HG03342 (cell line): ENCODE data around the gene TYSND1.
"Not testable (repeated sequence)": the region's sequence is repeated elsewhere in the genome, so short reads cannot be mapped to it uniquely, and the experiment has no call there.

Experiments
- ATAC-seq: cut with Tn5 transposase; IDR thresholded peaks from one replicate; pipeline ENCODE4 v1.9.1; 2021; ENCODE audit warnings: mild to moderate bottlenecking, moderate library complexity; ENCODE audit not compliant: unreplicated experiment

TYSND1 gene

GRCh38 chr10:70164163-70164562 is 17.7 kb upstream of the TYSND1 start:
- no peak for ATAC-seq

DNA sequence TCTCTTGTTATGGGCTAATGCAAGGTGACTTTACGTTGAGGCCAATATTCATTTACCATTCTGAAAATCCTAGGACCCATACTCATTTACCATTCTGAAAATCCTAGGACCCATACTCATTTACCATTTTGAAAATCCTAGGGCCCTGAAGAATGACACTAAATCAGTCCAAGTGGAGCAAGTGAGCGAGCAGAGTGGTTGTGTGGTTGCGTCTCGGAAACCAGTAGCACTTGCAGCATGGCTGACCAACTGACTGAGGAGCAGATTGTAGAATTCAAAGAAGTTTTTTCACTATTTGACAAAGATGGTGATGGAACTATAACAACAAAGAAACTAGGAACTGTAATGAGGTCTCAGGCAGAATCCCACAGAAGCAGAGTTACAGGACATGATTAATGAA is 16.9 kb upstream of the TYSND1 start:
- ATAC-seq: no peak

DNA sequence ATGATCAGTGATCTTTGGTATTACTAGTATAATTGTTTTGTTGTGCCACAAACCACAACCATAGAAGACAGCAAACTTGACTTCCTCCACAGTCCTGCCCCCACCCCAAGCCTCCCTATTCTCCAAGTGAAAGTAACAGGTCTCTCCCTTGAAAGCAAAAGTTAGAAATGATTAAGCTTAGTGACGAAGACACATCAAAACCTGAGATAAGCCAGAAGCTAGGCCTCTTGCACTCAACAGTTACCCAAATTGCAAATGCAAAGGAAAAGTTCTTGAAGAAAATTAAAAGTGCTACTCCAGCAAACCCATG is 16.3 kb upstream of the TYSND1 start:
- ATAC-seq: peak; percentile 78

DNA sequence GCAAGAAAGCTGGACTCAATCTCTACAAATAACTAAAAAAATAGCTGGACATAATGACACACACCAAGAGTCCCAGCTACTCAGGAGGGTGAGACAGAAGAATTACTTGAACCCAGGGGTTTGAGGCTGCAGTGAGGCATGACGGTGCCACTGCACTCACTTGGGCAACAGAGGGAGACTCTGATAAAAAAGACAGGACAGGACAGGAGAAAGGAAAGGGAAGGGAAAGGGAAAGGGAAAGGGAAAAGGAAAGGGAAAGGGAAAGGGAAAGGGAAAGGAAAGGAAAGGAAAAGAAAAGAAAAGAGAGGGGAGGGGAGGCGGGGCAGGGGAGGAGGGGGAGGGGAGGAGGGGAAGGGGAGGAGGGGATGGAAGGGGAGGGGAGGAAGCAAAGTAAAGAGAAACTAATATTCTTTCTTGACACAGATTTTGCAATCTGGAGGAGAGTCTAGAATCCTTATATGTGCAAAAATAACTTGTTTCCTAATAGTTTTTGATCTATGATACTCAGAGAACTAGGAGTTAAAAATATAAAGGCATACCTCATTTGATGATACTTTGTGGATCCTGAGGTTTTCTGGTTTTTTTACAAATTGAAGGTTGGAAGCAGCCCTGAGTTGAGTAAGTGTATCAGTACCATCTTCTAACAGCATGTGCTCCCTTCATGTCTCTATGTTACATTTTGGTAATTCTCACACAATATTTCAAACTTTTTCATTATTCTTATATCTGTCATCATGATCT is 15.8 kb upstream of the TYSND1 start:
- ATAC-seq: peak; percentile 27

DNA sequence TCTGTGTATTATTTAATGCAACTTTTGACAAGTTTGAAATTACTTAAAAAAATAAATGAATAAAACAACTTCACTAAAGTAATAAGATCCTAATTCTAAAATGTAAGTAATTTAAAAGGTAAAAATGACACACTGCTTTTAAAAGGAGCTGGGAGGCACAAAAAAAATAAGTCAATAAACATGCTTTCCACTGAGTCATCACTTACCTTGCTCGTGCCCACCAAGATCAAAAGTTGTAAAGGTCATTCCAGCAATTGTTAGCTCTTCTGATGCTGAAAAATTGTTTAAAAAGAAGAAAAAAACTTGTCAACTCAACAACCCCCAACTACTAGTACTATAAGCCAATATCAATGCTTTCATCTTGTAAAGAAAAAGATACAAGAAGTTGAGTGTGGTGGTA is 14.3 kb upstream of the TYSND1 start:
- no peak for ATAC-seq

DNA sequence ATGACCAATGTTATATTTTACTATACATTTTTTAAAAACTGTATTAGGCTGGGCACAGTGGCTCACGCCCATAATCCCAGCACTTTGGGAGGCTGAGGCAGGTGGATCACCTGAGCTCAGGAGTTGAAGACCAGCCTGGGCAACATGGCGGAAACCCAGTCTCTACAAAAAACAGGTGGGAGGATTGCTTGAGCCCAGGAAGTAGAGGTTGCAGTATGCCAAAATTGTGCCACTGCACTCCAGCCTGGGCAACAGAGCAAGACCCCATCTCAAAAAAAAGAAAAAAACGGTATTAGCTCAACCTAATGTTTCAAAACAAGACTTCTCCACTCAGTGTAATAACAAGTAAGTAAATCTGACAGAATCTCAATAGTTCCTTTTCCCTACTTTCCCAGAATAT is 12.9 kb upstream of the TYSND1 start:
- ATAC-seq: not testable (repeated sequence)

GRCh38 chr10:70158113-70158512 is 11.6 kb upstream of the TYSND1 start:
- no peak for ATAC-seq

DNA sequence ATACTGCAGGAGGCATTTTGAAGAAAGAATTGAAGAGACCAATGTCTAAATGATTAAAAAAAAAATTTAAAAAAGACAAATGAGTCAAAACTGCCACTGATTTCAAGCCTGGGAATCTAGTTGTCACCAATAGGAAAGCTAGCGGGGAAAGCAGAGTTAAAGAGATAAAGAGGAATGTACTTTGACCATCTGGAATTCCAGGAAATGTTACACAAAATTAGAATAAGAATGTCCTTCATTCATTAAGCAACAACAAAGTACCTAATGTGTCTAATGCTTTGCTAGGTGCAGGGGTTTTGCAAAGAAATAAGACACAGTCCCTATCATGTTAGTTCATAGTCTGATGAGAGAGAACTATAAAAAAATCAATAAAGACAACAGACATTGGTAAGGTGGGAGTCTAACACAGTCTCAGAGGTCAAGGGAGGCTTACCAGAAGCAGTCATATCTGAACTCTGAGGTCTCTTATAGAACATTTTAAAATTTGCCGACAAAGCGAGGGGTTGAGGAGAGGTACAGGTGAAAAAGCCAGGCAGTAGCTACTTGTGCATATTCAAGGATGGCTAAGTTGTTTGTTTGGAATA is 8.8 kb upstream of the TYSND1 start:
- no peak for ATAC-seq

DNA sequence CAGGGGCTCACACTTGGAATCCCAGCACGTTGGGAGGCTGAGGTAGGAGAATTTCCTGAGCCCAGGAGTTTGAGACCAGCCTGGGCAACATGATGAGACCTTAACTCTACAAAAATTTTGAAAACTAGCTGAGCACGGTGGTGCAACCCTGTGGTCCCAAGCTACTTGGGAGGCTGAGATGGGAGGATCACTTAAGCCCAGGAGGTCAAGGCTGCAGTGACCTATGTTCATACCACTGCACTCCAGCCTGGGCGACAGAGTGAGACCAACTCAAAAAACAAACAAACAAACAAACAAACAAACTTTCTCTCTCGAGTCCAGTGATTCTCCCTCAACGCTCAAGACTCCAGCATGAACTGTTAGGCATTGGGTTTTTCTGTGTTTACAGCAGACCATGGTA is 2.0 kb upstream of the TYSND1 start:
- no peak for ATAC-seq

GRCh38 chr10:70147259-70147625 is 742 bp upstream of the TYSND1 start:
- no peak for ATAC-seq

- peak; percentile 42 for ATAC-seq
These were observed 623 bp downstream of the TYSND1 start for GRCh38 chr10:70145666-70146488.

GRCh38 chr10:70145166-70145665 is 1.3 kb downstream of the TYSND1 start:
- peak; percentile 7 for ATAC-seq

- no peak for ATAC-seq
These were observed 2.0 kb downstream of the TYSND1 start for GRCh38 chr10:70144372-70145110.

DNA sequence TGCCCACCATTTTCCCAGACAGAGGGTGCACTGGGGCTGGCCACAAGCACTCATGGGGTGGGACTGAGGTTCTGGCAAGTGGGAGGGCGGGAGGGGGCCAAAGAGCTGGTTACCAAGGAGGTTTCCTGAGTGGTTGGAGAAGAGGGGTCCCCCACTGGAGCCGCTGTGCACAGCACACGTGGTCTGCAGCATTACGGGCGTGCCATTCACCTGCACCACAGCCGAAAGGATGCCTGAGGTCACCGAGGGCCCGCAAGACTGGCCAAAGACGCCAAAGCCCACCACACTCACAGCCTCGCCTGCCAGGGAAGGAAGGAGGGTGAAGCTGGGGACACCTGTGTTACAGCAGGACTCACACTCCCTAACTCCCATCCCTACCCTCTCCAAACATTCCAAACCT is 3.9 kb downstream of the TYSND1 start:
- ATAC-seq: no peak

- no peak for ATAC-seq
These were observed 6.2 kb downstream of the TYSND1 start for GRCh38 chr10:70140297-70140696.

GRCh38 chr10:70139997-70140250 is 6.6 kb downstream of the TYSND1 start:
- no peak for ATAC-seq

DNA sequence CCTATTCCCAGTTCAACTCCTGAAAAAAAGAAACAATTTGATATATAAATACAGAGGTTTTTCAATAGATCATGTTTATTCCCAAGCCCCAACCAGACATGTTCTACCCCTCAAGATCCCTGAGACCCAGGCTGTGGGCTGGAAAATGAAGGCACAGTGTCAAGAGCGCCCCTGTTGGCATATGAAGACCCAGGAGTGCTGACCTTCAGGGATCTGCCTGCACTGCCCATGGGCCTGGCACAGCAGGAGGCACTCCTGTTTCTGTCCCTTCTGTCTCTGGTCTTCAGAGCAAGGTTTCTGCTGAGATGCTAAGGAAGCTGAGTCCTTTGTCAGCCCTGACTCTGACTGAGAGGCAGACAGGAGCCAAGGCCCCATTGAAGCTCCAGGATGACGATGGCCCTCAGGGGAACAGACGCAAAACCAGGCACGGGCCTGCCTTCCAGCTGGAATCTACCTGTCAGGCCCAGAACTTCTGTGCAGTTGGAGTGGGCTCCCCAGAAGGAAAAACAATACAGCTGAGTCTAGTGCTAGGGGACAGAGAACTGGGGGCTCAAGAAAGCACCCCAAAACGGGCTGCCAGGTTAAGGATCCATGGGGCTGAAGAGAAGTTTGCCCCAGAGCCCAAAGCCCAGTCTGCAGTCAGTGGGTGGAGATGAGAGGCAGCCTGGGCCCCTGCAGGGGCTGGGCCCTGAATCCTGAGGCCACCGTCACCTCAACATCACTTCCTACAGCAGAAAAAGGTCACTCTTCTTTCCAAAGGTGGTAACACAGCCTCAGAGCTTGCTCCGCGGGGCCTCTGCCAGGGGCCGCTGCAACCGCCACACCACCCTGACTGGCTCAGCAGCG is 7.1 kb downstream of the TYSND1 start:
- no peak for ATAC-seq

DNA sequence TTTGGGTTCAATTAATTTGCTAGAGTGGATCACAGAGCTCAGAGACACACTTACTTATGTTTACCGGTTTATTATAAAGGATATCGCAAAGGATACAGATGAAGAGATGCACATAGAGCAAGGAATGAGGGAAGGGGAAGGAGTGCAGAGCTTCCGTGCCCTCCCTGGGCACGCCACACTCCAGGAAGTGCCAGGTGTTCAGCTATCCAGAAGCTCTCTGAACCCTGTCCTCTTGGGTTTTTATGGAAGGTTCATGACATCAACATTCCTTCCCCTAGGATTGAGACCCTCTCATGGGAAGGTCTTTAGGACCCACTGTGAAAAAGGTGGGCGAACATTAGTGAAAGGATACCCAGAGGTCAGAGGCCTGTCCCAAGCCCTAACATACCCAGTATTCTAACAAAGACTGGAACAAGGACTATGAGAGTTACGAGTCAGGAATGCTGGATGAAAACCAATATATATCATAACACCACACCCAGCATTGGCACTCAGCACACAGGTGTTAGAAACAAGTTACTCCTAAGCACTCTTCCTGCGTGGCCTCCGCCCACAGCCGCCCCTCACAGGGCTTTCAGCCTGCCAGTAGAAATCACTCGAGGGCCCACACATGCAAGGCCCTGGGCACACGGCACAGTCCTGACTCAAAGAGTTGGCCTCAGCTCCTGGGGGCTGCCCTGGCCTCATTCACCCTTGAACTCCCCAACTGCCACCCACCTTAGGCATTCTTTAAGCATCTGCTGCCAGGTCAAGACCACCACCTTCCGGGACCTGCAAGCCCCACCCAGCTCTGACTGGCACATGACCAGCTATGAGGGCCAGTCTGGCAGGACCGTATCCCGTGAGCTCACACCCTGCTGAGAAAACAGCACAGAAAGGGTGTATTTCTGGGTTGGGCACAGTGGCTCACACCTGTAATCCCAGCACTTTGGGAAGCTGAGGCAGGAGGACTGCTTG is 8.3 kb downstream of the TYSND1 start:
- no peak for ATAC-seq

DNA sequence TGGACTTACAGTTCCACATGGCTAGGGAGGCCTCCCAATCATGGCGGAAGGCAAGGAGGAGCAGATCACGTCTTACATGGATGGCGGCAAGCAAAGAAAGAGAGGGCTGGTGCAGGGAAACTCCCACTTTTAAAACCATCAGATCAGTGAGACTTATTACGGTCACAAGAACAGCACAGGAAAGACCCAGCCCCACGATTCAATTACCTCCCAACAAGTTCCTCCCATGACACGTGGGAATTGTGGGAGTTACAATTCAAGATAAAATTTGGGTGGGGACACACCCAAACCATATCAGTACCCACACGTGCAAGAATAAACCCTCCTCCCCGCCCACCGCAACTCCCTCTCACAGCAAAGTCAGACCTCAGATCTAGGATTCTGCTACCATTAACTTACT is 9.4 kb downstream of the TYSND1 start:
- no peak for ATAC-seq

GRCh38 chr10:70135684-70136083 is 10.8 kb downstream of the TYSND1 start:
- no peak for ATAC-seq
